KMS-11 (cell line): ENCODE data around the gene IGSF8.

Experiments used
- H2AFZ ChIP-seq: fragments of 200-600 bp; sonication (generic); 2 replicates; pipeline ENCODE4 v1.6.1; 2016; ENCODE audit warnings: antibody characterized with exemption, mixed run types, low read depth
- H3K27ac ChIP-seq: fragments of 200-600 bp; sonication (generic); 2 replicates; pipeline ENCODE4 v1.6.1; 2016; ENCODE audit warnings: mild to moderate bottlenecking, mixed run types
- H3K27me3 ChIP-seq: fragments of 200-600 bp; sonication (generic); 2 replicates; pipeline ENCODE4 v1.6.1; 2017; ENCODE audit warnings: mild to moderate bottlenecking, low read depth, mixed run types, moderate library complexity; ENCODE audit not compliant: insufficient read depth
- H3K36me3 ChIP-seq: fragments of 200-600 bp; sonication (generic); 2 replicates; pipeline ENCODE4 v1.6.1; 2017; ENCODE audit warnings: mild to moderate bottlenecking, mixed run types; ENCODE audit not compliant: insufficient read depth
- H3K4me1 ChIP-seq: fragments of 200-600 bp; sonication (generic); 2 replicates; pipeline ENCODE4 v1.6.1; 2016; ENCODE audit warnings: mild to moderate bottlenecking, low read depth, mixed run types; ENCODE audit not compliant: poor library complexity, severe bottlenecking
- H3K4me2 ChIP-seq: fragments of 200-600 bp; sonication (generic); 2 replicates; pipeline ENCODE4 v1.7.0; 2016; ENCODE audit warnings: mild to moderate bottlenecking, mixed run types
- H3K4me3 ChIP-seq: fragments of 200-600 bp; sonication (generic); IDR thresholded peaks from 2 replicates; pipeline ENCODE4 v1.6.1; 2017; ENCODE audit warnings: low read depth, low read length, mixed read lengths; ENCODE audit not compliant: insufficient read depth
- H3K79me2 ChIP-seq: fragments of 200-600 bp; sonication (generic); 2 replicates; pipeline ENCODE4 v1.6.1; 2016; ENCODE audit warnings: low read depth, mixed run types; ENCODE audit not compliant: insufficient read depth
- H3K9ac ChIP-seq: fragments of 200-600 bp; sonication (generic); 2 replicates; pipeline ENCODE4 v1.6.1; 2016; ENCODE audit warnings: mild to moderate bottlenecking, mixed run types
- H4K20me1 ChIP-seq: fragments of 200-600 bp; sonication (generic); 2 replicates; pipeline ENCODE4 v1.6.1; 2016; ENCODE audit warnings: mild to moderate bottlenecking, mixed run types; ENCODE audit not compliant: insufficient read depth
- TF ChIP-seq, protein P1 (sequence below): fragments of 200-600 bp; sonication (generic); conservative IDR thresholded peaks from 2 replicates; pipeline ENCODE4 v1.6.1; 2017; ENCODE audit warnings: low read depth, mild to moderate bottlenecking, antibody characterized with exemption, low read length, moderate library complexity, mixed read lengths

The IGSF8 gene

DNA sequence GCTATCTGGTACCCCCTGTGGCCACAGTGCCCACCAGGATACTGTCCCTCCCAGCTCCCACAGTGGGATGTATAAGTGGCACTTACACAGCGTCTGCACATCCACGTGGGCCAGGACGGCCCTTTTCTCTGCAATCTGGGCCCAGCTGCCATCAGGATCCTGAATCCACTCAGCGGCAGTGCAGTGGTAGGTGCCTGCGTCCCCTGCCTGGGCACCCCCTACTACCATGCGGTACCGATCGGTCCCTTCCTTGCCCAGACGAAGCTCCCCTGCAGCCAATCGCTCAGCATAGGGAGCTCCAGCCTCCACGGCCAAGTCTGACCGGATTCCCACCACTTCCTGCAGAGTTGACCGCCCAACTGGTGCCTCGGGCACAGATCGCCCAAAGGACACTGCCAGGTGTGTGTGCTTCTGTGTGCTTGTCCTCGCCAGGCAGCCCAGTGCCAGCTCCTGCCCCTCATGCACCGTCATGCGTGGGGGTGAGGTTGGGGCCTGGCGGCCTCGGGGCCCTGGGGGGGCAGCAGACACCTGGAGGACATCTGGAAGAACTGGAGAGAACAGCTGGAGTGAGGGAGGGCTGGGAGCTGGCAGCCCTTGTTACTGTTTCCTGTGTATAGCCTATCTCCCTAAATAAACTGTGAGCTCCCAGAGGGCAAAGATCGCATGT is 4.7 kb downstream of the IGSF8 start:
- Histone ChIP-seq H3K4me2 (no peak overlapping the region), H3K27ac (no peak overlapping the region)
- TF ChIP-seq, protein P1, sequence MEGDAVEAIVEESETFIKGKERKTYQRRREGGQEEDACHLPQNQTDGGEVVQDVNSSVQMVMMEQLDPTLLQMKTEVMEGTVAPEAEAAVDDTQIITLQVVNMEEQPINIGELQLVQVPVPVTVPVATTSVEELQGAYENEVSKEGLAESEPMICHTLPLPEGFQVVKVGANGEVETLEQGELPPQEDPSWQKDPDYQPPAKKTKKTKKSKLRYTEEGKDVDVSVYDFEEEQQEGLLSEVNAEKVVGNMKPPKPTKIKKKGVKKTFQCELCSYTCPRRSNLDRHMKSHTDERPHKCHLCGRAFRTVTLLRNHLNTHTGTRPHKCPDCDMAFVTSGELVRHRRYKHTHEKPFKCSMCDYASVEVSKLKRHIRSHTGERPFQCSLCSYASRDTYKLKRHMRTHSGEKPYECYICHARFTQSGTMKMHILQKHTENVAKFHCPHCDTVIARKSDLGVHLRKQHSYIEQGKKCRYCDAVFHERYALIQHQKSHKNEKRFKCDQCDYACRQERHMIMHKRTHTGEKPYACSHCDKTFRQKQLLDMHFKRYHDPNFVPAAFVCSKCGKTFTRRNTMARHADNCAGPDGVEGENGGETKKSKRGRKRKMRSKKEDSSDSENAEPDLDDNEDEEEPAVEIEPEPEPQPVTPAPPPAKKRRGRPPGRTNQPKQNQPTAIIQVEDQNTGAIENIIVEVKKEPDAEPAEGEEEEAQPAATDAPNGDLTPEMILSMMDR, result no peak

DNA sequence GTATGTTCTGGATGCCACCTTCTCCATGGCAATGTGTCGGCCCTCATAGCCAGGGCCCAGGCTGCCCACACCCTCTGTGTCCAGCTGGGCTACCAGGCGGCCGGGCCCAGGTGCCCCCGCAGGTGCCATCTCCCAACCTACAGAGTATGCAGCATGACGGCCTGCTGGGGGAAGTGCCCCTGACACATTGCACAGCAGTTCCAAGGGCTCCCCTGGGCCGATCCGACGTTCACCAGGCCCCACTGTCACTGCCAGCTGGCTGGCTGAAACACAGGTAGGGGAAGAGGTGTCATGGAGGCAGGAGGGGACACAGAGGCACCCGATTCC is 5.4 kb downstream of the IGSF8 start:
- H4K20me1 ChIP-seq, result no peaks in the 10 kb centered on the region
- no peaks in the 10 kb centered on the region for H3K36me3 ChIP-seq
- H3K27ac ChIP-seq, result no peak overlapping the region
- no peak overlapping the region for H3K9ac ChIP-seq
- no peak overlapping the region for H3K4me2 ChIP-seq
- peaks cover 15% of the 10 kb centered on the region; the same call in 1 of the 2 replicates for H3K79me2 ChIP-seq
- TF ChIP-seq, protein P1, result no peak
- H3K27me3 ChIP-seq, result no peaks in the 10 kb centered on the region
- H2AFZ ChIP-seq, result no peak overlapping the region
- H3K4me1 ChIP-seq, result peaks cover 16% of the 10 kb centered on the region
- H3K4me3 ChIP-seq, result no peak overlapping the region

More for the DNA sequence above, 4.7 kb downstream of the IGSF8 start:
- Histone ChIP-seq H3K36me3 (no peaks in the 10 kb centered on the region), H3K79me2 (peaks cover 17% of the 10 kb centered on the region; the same call in 1 of the 2 replicates), H3K4me3 (no peak overlapping the region), H4K20me1 (no peaks in the 10 kb centered on the region), H3K27me3 (no peaks in the 10 kb centered on the region), H2AFZ (no peak overlapping the region), H3K4me1 (peaks cover 16% of the 10 kb centered on the region), H3K9ac (no peak overlapping the region)

DNA sequence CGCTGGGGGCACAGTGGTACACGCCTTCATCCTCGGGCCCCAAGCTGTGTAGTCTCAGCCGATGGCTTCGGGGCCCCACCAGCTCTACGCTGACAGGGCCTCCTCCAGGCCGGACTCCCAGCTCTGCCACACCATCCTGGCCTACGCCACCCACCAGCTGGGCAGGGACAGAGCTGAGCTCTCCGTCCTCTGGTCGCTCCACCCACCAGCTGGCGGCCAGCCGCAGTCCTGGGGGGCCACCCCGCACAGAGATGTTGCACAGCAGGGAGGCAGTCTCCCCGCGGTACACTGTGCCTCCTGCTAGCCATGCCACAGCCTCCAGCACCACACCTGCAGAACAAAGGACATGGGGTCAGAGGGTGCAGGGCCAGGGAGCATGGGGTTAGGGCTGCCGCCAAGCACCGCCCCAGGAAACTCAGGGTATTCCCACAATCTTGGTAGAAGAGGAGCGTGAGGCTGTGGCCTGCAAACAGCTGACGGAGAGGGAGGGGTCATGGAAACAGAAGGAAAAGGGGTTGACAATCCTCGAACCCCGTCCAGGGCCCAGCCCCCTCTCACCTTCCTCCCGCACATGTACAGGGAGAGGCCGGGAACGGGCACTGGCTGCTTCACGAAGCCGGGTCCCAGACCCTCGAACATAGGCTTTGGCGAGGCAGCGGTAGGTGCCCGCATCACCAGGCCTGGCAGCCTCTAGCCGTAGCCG is 5.9 kb downstream of the IGSF8 start:
- H3K36me3 ChIP-seq, result no peaks in the 10 kb centered on the region
- H2AFZ ChIP-seq, result no peak overlapping the region
- H3K4me3 ChIP-seq, result no peak overlapping the region
- H3K4me2 ChIP-seq, result no peak overlapping the region
- H4K20me1 ChIP-seq, result no peaks in the 10 kb centered on the region
- H3K4me1 ChIP-seq, result peaks cover 11% of the 10 kb centered on the region
- TF ChIP-seq, protein P1, result no peak
- H3K9ac ChIP-seq, result no peak overlapping the region
- H3K79me2 ChIP-seq, result peaks cover 10% of the 10 kb centered on the region; the same call in 1 of the 2 replicates
- no peaks in the 10 kb centered on the region for H3K27me3 ChIP-seq
- H3K27ac ChIP-seq, result no peak overlapping the region

DNA sequence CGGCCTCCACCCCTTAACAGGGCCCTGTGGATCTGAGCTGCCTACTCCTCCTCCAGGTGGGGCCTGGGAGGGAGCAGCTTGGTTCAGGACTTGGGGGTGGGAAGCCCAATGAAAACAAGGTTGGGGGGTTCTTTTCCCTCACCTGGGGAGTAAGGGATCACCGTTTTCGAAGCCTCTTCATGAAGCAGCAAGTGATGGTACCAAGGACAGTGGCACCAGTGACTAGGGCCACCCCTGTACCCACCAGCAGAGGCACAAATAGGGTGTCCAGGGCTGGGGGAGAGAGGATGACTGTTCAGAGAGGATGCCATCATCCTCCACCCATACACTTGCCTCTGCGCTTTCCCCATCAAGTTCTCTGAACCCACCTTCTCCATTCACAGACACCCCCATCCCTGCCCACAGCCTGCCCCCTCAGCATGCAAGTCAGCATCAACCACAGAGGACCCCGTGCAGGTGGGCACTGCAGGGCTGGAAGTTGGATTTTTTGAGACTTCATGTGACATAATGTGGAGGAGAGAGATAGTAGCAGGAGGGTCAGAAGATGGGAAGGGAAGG is 6.7 kb downstream of the IGSF8 start:
- TF ChIP-seq, protein P1, result no peak
- H3K27me3 ChIP-seq, result no peaks in the 10 kb centered on the region

More for the DNA sequence above, 6.7 kb downstream of the IGSF8 start:
- Histone ChIP-seq H3K4me3 (no peak overlapping the region), H3K27ac (no peak overlapping the region), H2AFZ (no peak overlapping the region), H3K79me2 (0 out of 2 replicates have a peak, but pooled peaks cover 3% of the 10 kb centered on the region), H3K4me2 (no peak overlapping the region), H4K20me1 (no peaks in the 10 kb centered on the region), H3K9ac (no peak overlapping the region), H3K36me3 (no peaks in the 10 kb centered on the region), H3K4me1 (peaks cover 4% of the 10 kb centered on the region)
